ENCODE measurements around the gene NCAN. TPM values are rescaled to one million over a fixed set of nuclear protein-coding genes. Genes with fewer than 3 reads are reported as not detected.
"Not testable (repeated sequence)": the region's sequence is repeated elsewhere in the genome, so short reads cannot be mapped to it uniquely, and the experiment has no call there.

NCAN gene
- polyA plus RNA-seq (ENCODE audit: insufficient read length in 3 of 3): under 1 TPM in 2 of 3 donors, not detected in 1; 0.13 to 0.98 TPM
- long read RNA-seq, donor 1: 0 reads
- long read RNA-seq, donor 2: 0 reads
- long read RNA-seq, donor 3: 0 reads
- long read RNA-seq, donor 4: 0 reads
- long read RNA-seq, donor 5: 0 reads
- long read RNA-seq, donor 6: 0 reads
- long read RNA-seq, donor 7: 0 reads
- long read RNA-seq, donor 8: 0 reads
- long read RNA-seq, donor 9: 0 reads
- long read RNA-seq, donor 10: 0 reads
- long read RNA-seq, donor 11: 0 reads
- long read RNA-seq, donor 12: 0 reads
- long read RNA-seq, donor 13: 0 reads
- long read RNA-seq, donor 14: 0 reads
- long read RNA-seq, donor 15: 0 reads
- long read RNA-seq, donor 16: 0 reads

DNA sequence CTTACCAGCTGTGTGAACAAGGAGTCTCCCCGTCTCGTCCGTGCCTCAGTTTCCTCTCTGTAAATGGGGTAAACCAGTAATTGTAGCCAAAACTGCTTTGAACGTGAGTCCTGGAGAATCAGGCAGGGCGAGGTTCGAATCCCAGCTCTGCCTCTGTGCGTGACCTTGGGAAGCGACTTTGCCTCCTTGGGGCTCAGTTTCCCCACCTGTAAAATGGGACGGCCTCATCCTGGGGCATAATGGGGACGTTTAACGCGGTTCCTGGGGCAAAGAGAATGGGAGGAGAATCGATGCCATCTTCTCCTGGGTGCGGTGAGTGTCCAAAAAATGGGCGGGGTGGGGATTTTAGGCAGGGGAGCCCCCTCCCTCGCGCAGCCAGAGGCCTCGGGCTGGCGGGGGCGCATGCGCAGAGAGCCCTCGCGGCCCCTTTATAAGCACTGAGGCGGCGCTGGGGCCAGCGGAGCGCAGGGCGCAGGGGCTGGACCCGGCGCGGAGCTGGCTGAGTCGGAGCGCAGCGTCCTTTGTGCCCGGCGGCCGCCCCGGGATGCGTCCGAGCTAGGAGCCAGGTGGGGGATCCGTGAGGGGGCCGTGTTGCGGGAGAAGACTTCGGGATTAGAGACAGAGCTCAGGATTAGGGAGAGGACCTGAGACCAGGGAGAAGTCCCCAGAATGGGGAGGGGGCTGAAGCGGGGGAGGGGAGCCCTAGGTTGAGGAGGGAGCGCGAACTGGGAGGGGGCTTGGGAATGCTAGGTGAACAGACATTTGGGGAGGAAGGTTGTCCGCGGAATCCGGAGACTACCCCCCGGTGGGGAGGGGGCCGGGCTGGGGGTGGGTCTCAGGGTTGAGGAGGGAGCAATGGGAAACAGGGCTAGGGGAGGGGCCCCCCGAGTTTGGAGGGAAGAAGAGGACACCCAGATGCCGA lies at the start of gene NCAN:
TSS of gene NCAN (plus strand) at position 460 of the 922 bp plus-strand sequence. CDS start 4,996 bp downstream, outside the sequence.
- DNase-seq: no peak

DNA sequence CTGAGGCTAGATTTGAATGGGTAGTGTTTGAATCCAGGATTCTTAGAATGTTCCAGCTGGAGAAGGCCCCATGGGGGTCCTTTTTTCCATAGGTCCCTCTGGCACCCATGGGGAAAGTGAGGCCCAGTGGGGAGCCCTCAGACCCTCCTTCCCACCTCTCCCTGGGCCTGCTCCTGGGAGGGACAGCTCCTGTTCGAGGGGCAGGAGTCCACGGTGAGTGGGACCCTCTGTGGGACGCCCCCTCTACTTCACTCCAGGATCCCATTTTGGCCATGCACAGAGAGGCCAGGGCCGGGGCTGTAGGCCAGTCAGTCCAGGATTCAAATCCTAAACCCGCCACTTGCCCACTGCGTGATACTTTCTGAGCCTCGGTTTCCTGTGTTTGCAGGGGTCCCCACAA lies 49.3 kb upstream of the NCAN start:
- DNase-seq: no peak

DNA sequence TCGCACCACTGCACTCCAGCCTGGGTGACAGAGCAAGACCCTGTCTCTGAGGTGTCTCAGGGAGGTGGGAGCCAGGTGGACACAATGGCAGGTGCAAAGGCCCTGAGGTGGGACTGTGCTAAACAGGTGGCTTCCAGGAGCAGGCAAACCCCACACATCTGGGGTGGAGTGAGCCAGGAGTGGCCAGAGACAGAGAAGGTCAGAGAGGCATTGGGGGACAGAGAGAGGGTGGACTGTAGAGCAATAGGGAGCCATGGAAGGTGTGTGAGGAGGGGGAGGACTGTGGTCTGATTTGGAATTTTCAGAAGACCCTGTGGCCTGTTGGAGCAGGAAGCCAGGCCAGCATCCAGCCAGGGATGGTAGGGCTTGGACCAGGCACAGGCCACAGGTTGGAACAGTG lies 46.4 kb upstream of the NCAN start:
- no peak for DNase-seq

DNA sequence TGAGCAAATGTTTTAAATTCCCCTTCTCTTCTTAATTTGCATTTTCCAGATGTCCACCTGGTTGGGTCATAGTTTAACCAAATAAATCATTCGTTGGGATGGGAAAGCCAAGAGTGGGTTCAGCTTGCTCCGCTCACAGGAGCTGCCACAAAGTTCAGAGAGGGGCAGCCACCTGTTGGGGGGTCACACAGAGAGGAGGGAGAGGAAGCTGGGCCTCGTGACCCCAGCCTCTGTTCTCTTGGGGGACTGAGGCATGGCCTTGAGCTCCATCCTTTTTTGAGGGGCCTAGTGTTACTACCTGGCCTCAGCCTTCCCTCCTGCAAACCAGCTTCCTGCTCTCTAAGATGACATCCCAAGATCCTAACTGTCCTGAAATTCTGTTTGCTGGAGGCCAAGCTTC lies 44.1 kb upstream of the NCAN start:
- DNase-seq: no peak

DNA sequence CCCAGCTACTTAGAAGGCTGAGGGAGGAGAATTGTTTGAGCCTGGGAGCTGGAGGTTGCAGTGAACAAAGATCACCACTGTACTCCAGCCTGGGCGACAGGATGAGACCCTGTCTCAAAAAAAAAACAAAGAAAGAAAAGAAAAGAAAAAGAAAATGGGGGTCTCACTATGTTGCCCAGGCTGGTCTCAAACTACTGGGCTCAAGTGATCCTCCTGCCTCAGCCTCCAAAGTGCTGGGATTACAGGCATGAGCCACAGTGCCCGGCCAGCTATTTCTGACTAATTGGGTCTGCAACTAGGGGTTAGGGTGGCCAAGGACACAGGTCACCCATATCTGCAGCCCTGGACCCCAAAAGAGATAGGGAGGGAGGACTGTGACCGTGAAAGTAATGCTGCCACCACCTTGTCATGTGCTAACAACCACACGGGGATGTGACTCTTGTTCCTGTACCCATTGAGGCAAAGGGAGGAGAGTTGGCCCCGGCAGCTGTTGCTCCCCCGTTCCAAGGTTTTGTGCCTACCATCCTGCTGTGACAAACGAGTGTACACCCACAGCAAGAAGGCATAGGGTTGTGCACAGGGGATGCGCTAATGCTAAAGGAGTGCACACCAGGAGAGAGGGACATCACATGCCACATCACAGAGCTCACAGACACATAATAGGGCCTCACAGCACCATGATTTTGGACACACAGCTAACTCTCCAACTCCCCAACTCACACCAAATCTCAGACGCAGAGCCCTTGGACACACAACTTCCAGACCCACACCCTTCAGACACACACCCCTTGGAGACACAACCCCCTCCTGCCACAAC lies 42.3 kb upstream of the NCAN start:
- no peak for DNase-seq

DNA sequence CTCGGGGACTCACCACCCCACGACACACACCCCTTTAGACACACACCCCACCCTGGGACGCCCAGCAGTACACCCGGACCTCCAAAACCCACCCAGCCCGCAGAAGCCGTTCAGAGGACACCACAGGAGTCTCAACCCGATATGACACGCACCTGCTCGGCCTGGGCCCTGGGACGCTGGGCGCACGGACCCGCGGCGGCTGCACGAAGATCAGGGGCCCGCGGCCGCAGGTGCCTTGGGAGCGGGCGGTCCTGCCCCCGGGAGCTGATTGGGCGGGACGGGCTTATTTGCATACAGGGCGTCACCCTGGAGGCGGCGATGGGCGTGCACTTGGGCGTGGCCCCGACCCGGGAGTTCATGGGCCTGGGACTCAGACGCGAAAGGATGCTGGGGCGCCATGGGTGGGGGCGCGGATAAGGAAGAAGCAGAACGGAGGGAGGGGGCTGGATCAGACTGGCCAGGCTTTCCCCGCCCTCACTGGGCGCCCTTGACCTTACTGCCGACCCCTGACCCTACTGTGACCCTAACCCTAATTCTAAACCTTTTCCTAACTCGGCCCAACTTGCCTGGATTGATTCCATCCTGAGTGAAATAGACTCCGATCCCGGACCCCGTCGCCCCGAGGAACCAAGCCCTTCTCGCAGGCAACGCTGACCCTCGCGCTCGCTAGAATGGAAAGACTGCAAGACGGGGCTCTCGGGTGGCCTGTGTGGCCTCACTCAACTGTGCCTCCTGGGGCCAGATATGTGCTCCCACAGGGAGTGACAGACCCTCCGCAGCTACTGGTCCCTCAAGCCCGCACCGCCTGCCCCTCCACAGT lies 41.5 kb upstream of the NCAN start, which contains the start of gene MEF2B:
TSS of gene MEF2B (minus strand) at position 211 of the 820 bp plus-strand sequence. CDS start 19,528 bp downstream, outside the sequence.
- DNase-seq: peak; percentile 60

DNA sequence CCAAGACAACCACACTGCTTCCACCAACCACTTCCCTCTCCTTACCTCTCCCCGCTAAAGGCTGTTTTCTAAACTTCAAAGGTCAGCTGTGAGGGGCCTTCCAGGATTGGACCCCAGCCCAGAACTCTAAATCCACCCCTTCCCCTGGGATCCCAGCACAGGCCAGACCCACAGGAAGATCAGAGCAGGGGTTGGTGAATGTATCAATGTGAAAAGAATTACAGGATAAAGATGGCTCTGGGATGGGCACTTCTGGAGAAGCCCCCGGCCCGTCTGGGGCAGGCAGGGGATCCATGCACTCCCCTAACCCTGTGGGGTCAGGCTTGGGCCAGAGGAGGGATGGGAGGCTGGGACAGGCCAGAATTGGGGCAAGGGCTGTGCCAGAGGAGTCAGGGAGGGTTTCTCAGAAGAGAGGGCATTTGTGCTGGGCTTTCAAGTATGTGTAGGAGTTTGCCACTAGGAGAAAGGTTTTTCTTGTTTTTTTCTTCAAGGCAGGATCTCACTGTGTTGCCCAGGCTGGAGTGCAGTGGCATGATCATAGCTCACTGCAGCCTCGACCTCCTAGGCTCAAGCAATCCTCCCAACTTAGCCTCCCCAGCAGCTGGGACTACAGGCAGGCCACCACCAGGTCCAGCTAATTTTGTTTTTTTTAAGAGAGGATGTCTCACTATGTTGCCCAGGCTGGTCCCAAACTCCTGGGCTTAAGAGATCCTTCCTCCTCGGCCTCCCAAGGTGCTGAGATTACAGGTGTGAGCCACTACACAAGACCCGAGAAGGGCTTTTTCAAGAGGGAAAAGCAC lies 40.7 kb upstream of the NCAN start:
- DNase-seq: no peak

DNA sequence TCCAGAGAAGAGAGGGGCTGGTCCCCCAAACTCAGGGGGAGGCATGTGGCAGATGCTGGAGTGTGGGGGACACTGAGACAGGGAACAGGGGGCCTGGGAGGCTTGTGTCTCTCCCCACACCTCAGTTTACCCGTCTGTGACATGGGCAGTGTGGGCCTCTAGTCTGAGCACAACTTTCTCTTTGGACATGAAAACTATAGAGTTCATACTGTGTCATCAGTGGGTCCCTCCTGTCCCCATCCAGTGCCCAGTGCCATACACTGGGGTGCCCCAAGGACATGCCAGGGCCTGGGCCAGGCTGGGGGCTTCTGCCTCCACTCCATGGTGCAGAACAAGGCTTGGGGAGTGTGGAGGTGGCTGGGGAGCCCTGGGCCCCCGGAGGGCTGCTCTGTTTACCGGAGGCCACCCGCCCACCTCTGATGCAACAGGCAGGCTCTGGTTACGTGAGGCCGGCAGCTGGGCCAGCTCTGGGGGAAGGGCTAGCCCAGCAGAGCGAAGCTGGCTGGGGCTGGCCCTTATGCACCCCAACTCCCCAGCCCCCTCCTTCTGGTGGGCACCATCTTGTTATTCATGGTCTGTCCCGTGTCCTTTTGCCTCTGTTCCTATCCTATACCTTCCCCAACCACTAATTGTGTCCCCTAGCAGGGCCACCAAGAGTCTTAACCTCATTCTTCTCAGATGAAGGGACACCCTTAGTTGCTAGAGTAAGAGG lies 39.8 kb upstream of the NCAN start:
- no peak for DNase-seq

DNA sequence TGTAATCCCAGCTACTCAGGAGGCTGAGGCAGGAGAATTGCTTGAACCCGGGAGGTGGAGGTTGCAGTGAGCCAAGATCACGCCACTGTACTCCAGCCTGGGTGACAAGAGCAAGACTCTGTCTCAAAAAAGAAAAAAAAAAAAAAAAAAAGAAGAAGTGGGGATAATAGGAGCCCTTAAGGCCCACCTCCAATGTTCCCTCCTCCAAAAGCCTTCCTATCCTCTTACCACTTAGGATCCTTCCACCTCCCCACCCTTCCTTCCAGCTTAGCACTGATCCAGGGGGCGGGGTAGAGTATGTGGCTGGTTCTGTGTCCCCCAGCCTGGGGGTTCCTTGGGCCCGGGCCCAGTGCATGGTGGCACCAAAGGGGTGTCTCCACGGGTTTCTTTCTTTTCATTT lies 38.5 kb upstream of the NCAN start:
- DNase-seq: not testable (repeated sequence)

DNA sequence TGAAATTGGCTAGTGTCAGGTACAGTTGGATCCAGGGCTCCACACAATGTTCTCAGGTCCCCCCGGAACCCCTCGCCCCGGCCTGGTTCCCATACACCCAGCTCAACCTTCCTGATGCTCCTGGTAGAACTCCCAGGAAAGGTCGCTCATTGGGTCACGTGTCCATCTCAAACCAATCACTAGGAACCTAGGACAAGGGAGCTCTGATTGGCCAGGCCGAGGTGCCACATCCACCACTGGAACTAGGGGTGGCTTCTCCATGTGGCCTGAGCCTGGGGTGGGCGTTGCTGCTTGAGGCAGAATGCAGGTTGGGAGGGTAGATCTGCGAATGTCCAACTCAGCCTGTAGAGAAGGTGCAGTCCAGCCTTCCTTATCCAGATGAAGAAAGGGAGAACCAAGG lies 34.8 kb upstream of the NCAN start:
- DNase-seq: no peak

DNA sequence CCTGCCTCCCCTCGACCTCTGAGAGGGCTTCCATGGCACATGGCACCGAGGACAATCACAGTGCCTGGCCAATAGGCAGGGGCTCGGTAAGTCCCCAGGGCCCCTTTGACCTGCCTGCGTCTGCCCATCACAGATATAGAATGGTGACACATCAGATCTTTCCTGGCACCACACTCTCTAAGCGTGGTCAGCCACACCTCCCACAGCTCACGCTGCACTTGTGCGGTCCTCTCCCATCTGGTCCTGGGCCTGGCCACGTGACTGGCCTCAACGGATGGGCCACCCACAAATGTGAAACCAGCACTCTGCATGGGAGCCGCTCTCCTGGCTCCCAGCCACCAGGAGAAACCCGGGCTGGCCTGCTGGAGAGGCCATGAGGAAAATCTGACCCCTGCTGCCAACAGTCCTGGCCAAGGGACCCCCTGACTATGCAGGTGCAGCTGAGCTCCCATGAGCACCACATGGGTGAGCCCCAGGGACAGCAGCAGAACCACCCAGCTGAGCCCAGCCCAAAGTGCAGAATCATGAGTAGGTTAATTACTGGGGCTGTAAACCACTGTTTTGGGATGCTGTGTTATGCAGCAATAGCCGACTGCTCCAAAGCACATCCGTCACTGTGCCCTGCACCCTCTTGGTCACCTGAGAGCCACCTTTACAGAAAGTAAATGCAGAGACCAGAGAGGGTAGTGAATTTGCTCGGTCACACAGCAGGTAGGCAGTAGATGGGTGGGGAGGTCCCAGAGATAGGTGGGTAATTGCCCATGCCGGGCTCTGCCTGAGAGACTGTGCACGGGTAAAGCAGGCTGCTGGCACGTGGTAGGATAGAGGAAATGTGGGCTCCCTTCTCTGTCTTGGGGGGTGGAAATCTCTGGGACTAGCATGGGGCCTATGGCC lies 32.0 kb upstream of the NCAN start:
- no peak for DNase-seq

DNA sequence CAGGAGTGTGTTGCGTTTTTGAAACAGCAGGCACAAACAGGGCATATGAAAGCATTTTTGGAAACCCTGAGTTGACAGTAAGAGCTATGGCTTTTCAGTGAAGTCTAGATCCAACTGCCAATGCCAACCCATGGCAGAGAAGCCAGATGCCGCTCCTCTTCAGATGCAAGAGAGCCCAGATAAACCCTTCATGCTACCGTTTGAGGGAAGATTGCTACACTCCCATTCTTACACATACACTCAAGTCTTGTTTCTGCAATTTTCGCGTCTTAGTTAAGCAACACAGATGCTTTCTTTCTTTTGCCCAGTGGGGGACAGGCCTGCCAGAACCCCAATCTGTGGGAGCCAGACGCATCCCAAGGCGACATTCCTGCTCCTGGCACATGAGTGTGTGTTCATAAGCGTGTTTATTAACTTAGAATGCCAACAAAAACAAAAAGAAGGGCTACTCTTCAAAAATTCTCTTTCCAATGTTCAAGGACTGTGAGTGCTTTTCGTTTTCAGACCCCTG lies 30.2 kb upstream of the NCAN start:
- no peak for DNase-seq

DNA sequence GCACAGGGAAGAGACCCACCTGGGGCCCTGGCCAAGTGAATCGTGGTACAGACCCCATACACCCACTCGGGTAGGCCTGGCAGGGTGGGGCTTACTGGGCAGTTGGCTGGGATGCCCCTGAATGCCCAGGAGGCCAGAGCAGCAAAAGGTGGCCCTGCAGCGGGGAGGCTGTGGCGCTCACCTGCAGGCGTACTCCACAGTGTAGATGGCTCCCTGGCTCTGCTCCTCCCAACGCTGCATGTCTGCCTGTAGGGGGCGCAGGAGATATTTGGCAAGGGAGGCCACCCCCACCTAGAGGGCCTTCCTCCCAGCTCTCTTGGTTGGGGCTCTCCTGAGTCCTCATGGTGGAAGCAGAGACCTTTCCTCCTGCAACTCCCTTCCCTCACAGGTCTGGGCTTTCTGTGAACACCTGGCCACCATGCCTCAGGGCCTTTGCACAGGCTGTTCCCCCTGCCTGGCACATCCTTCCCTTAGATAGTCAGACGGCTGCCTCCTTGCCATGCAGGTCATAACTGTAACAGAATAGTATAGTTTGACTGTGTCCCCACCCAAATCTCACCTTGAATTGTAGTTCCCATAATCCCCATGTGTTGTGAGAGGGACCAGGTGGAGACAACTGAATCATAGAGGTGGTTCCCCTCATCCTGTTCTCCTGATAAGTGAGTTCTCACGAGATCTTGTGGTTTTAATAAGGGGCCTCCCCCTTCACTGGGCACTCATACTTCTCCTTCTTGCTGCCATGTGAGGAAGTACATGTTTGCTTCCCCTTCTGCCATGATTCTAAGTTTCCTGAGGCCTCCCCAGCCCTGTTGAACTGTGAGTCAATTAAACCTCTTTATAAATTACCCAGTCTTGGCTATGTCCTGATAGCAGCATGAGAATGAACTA lies 25.7 kb upstream of the NCAN start:
- no peak for DNase-seq

DNA sequence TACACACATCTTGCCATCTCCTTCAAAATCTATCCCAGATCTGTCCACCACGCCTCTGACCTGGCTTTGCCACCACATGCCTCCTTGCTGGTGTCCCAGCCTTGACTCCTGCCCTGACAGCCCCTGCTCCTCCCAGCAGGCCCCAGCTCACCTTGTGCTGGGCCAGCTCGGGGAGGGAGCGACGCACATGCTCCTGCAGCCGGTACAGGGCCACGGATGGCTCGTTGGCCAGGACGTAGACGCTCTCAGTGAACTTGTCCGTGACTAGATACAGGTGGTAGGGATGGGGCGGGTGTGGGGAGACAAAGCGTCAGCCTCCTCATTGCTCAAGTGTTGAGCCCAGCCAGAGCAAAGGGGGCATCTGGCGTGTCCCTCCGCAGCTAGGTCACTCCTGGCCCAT lies 25.0 kb upstream of the NCAN start:
- no peak for DNase-seq

DNA sequence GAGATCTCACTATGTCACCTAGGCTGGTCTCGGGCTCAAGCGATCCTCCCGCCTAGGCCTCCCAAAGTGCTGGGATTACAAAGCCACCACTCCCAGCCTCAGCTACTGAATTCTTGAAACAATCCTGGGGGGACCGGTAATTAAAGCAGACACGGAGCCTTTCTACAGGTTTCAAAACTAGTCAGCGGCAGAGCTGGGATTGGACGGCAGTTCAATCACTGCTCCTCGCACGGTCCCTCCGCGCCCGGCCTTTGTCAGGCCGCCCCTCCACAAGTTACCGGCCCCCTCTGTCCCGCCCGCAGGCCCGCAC lies 20.0 kb upstream of the NCAN start:
- DNase-seq: no peak

DNA sequence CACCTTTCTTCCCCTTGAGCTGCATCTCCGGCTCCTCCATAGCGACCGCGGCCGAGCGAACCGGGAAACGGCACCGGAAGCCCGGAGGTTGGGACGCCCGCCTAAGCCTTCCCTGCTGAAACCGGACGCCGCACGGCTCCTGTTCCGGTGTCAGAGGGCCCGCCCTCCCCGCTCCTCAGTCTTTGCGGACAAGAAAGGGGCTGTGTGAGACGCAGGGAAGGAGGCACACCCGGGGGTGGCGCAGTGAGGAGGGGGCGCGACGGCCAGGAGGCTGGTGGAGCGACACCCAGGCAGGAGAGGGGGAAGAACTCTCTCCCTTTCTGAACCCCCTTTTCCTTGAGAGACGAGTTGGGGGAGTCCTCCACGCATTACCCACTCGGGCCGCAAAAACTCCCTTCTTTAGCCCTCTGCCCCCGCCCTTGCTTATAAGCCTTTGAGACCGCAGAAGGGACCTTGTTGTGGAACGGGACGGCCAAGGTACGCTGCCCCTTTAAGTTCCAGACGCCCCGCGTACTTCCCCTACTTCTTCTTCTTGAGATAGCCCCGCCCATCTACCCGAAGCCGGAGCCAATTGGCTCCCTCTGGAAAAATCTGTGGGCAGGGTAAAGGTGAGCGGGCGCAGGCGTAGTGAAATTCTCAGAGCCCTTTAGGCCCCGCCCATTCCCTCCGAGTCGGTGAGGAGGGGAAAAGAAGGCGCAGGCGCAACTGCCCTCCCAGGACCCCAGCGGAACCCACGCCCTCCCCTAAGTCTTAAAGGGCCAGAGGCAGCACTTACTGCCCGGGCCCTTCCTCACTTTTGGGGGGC lies 19.5 kb upstream of the NCAN start, which contains the start of the genes BORCS8 and RFXANK:
TSS of gene BORCS8 (minus strand) at position 75 of the 805 bp plus-strand sequence. CDS start at position 40, 35 bp downstream.
TSS of gene RFXANK (plus strand) at position 181 of the 805 bp plus-strand sequence. CDS start 1,689 bp downstream, outside the sequence.
- DNase-seq: peak; percentile 100
